ENCODE data around the gene ATRNL1. TPM values are rescaled to one million over a fixed set of nuclear protein-coding genes. Genes with fewer than 3 reads are reported as not detected.

ATRNL1 gene
- total RNA-seq, 2 experiments from 2014 or later, result 0.21 TPM; not detected in 1

- CTCF ChIA-PET, result interaction anchor here (0.7 kb wide), 1 partner anchor 60 kb away, joined by 3 read pairs; no protein-coding TSS in a partner anchor
- H3K27ac Mint-ChIP-seq, result no peak overlapping the region
- peaks cover 12% of the 10 kb centered on the region for H3K9me3 Mint-ChIP-seq (ENCODE audit: low read depth)
- no peaks in the 10 kb centered on the region for H3K4me1 Mint-ChIP-seq
- H3K36me3 Mint-ChIP-seq (ENCODE audit: low read depth), result no peaks in the 10 kb centered on the region
- DNase-seq (no peak), ATAC-seq (no peak)
- peaks cover 2% of the 10 kb centered on the region for H3K27me3 Mint-ChIP-seq
- intact Hi-C loops (cut with DNase I, micrococcal nuclease), result no loop called here
- H3K4me3 Mint-ChIP-seq, result no peak overlapping the region
- POLR2A ChIA-PET, result no interaction called here
Observed at GRCh38 chr10:115971921-115972320, 878.8 kb downstream of the ATRNL1 start.

DNA sequence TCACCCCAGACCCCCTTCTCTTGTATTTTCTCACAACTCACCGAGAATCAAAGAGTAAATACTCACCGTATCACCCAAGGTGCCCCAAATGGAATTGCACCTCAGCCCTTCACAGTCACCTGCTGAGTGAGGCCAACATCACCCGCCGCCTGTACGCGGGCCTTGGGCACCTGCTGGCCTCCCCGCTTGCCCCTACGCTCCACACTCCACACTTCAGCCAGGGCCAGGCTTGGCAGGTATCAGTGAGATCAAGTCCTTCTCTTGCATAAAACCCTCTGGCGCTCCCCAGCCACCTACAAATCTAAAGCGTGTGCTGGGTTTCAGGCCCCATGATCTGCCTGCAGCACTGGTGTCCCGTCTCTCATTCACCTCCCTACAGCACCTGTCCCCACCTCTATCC, 879.3 kb downstream of the ATRNL1 start:
- Mint-ChIP-seq H3K4me3 (no peak overlapping the region), H3K27ac (no peak overlapping the region), H3K36me3 (ENCODE audit: low read depth) (no peaks in the 10 kb centered on the region), H3K9me3 (ENCODE audit: low read depth) (peaks cover 11% of the 10 kb centered on the region), H3K4me1 (no peaks in the 10 kb centered on the region), H3K27me3 (peaks cover 3% of the 10 kb centered on the region)
- intact Hi-C loops (cut with DNase I, micrococcal nuclease), result no loop called here
- ChIA-PET POLR2A (no interaction called here), CTCF (interaction anchor here (0.7 kb wide), 1 partner anchor 61 kb away, joined by 3 read pairs; no protein-coding TSS in a partner anchor)
- no peak for ATAC-seq
- no peak for DNase-seq

DNA sequence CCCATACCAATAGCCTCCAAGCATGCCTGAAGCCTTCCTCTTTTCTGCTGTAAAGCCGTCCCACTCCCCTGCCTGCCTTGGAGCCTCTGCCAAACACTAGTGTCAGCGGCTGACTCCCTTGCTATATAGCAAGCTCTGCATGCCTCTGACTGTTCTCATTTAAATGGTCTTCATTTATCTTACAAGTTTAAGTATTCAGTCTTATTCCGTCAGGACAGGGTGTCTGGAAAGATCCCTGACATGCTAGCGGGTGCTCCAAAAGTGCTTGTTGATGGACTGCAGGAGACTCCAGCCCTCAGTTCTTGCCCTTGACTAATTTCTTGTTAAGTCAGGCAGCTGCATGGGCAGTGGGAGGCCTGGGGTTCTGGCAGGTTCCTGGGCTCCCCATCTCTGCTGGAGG, 881.2 kb downstream of the ATRNL1 start:
- CTCF ChIA-PET, result no interaction called here
- intact Hi-C loops (cut with DNase I, micrococcal nuclease), result no loop called here
- no peak for DNase-seq
- H3K27ac Mint-ChIP-seq, result no peak overlapping the region
- ATAC-seq, result no peak
- H3K9me3 Mint-ChIP-seq (ENCODE audit: low read depth), result peaks cover 6% of the 10 kb centered on the region
- H3K4me3 Mint-ChIP-seq, result no peak overlapping the region
- H3K27me3 Mint-ChIP-seq, result peaks cover 4% of the 10 kb centered on the region
- H3K4me1 Mint-ChIP-seq, result no peaks in the 10 kb centered on the region
- no peaks in the 10 kb centered on the region for H3K36me3 Mint-ChIP-seq (ENCODE audit: low read depth)
- POLR2A ChIA-PET, result no interaction called here

DNA sequence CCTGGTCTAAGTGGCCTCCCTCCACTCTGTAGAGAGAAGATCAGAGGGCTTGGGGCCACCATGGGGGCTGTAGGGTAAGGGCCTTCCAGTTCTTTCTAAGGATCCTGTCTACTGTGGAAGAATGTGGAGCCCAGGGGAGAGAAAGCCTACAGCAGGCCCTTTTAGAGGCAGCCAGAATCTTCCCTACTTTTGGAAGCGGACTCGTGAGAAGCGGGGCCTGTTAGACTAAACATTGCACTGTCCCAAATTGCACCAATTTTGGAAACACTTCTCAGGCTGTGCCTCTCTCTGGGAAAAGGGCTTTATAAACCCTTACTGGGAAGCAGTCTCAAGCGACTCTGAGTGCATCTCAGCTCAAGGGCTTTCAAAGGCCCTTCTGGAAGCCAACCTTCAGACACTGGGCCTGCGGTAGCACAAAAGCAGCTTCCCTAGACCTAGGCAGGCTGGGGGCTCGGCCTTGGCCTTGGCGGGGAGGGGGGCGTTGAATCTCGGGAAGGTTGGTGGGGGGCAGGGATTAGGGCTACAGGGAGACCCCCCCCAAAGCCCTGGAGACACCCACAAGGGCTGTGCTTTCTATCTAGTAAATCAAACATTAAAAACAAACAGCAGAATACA, 881.8 kb downstream of the ATRNL1 start:
- POLR2A ChIA-PET, result no interaction called here
- H3K4me3 Mint-ChIP-seq, result no peak overlapping the region
- H3K27me3 Mint-ChIP-seq, result peaks cover 4% of the 10 kb centered on the region
- no peak overlapping the region for H3K27ac Mint-ChIP-seq
- DNase-seq, result no peak
- no peaks in the 10 kb centered on the region for H3K4me1 Mint-ChIP-seq
- intact Hi-C loops (cut with DNase I, micrococcal nuclease), result no loop called here
- no peaks in the 10 kb centered on the region for H3K36me3 Mint-ChIP-seq (ENCODE audit: low read depth)
- ATAC-seq, result no peak
- H3K9me3 Mint-ChIP-seq (ENCODE audit: low read depth), result peaks cover 6% of the 10 kb centered on the region
- CTCF ChIA-PET, result no interaction called here

- Mint-ChIP-seq H3K4me3 (no peak overlapping the region), H3K27ac (no peak overlapping the region), H3K36me3 (ENCODE audit: low read depth) (no peaks in the 10 kb centered on the region), H3K4me1 (no peaks in the 10 kb centered on the region), H3K9me3 (ENCODE audit: low read depth) (peaks cover 6% of the 10 kb centered on the region), H3K27me3 (peaks cover 4% of the 10 kb centered on the region)
- no peak for DNase-seq
- intact Hi-C loops (cut with DNase I, micrococcal nuclease), result no loop called here
- CTCF ChIA-PET, result no interaction called here
- POLR2A ChIA-PET, result no interaction called here
- no peak for ATAC-seq
Observed at GRCh38 chr10:115975506-115975905, 882.3 kb downstream of the ATRNL1 start.

DNA sequence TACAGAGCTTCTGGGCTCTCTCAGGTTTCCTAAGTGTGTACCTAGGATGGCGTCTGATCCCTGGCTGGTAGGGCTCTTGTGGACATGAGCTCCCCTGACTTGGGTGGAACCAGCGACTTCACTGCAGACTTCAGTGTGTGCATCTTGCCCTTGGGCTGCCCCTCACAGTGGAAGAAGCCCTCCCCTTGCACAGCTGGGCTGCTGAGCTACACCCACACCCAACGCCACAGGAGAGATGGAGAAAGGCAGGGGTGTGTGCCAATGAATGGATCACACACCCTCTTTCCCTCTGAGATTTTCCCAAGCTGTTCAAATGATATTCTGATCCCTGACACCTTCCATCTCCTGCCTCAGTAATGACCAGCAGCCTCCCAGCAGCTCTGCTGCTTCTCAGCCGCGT, 883.2 kb downstream of the ATRNL1 start:
- H3K9me3 Mint-ChIP-seq (ENCODE audit: low read depth), result peaks cover 3% of the 10 kb centered on the region
- H3K27ac Mint-ChIP-seq, result no peak overlapping the region
- ATAC-seq (no peak), DNase-seq (no peak)
- peaks cover 2% of the 10 kb centered on the region for H3K27me3 Mint-ChIP-seq
- ChIA-PET POLR2A (no interaction called here), CTCF (no interaction called here)
- intact Hi-C loops (cut with DNase I, micrococcal nuclease), result no loop called here
- no peaks in the 10 kb centered on the region for H3K4me1 Mint-ChIP-seq
- no peak overlapping the region for H3K4me3 Mint-ChIP-seq
- no peaks in the 10 kb centered on the region for H3K36me3 Mint-ChIP-seq (ENCODE audit: low read depth)

- Mint-ChIP-seq H3K36me3 (ENCODE audit: low read depth) (no peaks in the 10 kb centered on the region), H3K9me3 (ENCODE audit: low read depth) (peaks cover 3% of the 10 kb centered on the region), H3K27me3 (peaks cover 2% of the 10 kb centered on the region), H3K27ac (no peak overlapping the region), H3K4me1 (no peaks in the 10 kb centered on the region), H3K4me3 (no peak overlapping the region)
- POLR2A ChIA-PET, result no interaction called here
- DNase-seq, result no peak
- intact Hi-C loops (cut with DNase I, micrococcal nuclease), result no loop called here
- ATAC-seq, result no peak
- CTCF ChIA-PET, result no interaction called here
Observed at GRCh38 chr10:115977855-115978254, 884.7 kb downstream of the ATRNL1 start.

- peaks cover 2% of the 10 kb centered on the region for H3K27me3 Mint-ChIP-seq
- H3K27ac Mint-ChIP-seq, result no peak overlapping the region
- H3K4me3 Mint-ChIP-seq, result no peak overlapping the region
- H3K4me1 Mint-ChIP-seq, result no peaks in the 10 kb centered on the region
- DNase-seq (no peak), ATAC-seq (no peak)
- intact Hi-C loops (cut with DNase I, micrococcal nuclease), result no loop called here
- peaks cover 4% of the 10 kb centered on the region for H3K9me3 Mint-ChIP-seq (ENCODE audit: low read depth)
- H3K36me3 Mint-ChIP-seq (ENCODE audit: low read depth), result no peaks in the 10 kb centered on the region
- CTCF ChIA-PET, result no interaction called here
- POLR2A ChIA-PET, result no interaction called here
Observed at GRCh38 chr10:115979576-115979975, 886.4 kb downstream of the ATRNL1 start.

- intact Hi-C loops (cut with DNase I, micrococcal nuclease), result no loop called here
- peaks cover 8% of the 10 kb centered on the region for H3K9me3 Mint-ChIP-seq (ENCODE audit: low read depth)
- no peaks in the 10 kb centered on the region for H3K36me3 Mint-ChIP-seq (ENCODE audit: low read depth)
- no peak for ATAC-seq
- H3K4me1 Mint-ChIP-seq, result no peaks in the 10 kb centered on the region
- H3K4me3 Mint-ChIP-seq, result no peak overlapping the region
- ChIA-PET POLR2A (no interaction called here), CTCF (no interaction called here)
- peaks cover 2% of the 10 kb centered on the region for H3K27me3 Mint-ChIP-seq
- H3K27ac Mint-ChIP-seq, result no peak overlapping the region
- no peak for DNase-seq
Observed at GRCh38 chr10:115980470-115980869, 887.3 kb downstream of the ATRNL1 start.

DNA sequence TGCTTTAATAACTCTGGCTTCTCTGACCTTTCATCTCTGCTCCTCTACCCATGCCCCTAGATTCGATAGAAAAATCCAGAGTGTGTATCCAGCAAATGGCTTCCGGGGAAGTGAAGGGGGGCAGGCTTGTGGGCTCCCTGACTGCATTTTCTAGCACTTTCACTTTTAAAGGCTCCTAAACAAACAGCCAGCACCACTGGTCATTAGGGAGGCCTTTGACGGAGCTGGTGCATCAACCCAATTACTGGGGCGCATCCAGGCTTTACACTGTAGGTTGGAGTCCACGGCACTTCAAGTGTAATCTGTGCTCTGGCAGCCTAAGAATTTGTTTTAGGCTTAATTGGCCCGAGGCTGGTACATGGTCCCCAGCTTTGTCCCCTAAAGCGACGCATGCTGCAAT, 887.9 kb downstream of the ATRNL1 start:
- CTCF ChIA-PET, result interaction anchor here (0.6 kb wide), 1 partner anchor 303 kb away, joined by 3 read pairs; no protein-coding TSS in a partner anchor
- no peaks in the 10 kb centered on the region for H3K4me1 Mint-ChIP-seq
- ATAC-seq (no peak), DNase-seq (no peak)
- intact Hi-C loops (cut with DNase I, micrococcal nuclease), result no loop called here
- no peak overlapping the region for H3K4me3 Mint-ChIP-seq
- H3K27ac Mint-ChIP-seq, result no peak overlapping the region
- peaks cover 2% of the 10 kb centered on the region for H3K27me3 Mint-ChIP-seq
- peaks cover 8% of the 10 kb centered on the region for H3K9me3 Mint-ChIP-seq (ENCODE audit: low read depth)
- POLR2A ChIA-PET, result no interaction called here
- H3K36me3 Mint-ChIP-seq (ENCODE audit: low read depth), result no peaks in the 10 kb centered on the region

DNA sequence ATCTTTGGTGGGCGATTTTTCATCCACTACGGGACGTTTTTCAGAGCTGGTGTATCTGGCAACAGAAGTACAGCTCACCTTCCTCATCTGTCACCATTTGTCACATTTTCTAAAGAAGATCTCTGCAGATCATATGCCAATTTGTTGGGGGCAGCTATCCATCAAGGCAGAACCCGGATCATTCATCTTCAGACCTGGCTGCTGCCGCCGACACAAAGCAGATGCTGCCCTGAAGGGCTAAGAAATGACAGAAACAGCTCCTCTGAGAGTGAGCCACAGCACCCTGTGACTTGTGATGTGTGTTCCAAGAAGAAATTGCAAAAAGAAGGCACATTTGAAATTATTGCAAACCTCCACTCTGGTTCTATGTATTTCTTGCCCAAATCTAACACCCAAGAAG, 888.9 kb downstream of the ATRNL1 start:
- no peaks in the 10 kb centered on the region for H3K36me3 Mint-ChIP-seq (ENCODE audit: low read depth)
- no peak overlapping the region for H3K4me3 Mint-ChIP-seq
- ATAC-seq (no peak), DNase-seq (no peak)
- POLR2A ChIA-PET, result no interaction called here
- H3K27me3 Mint-ChIP-seq, result peaks cover 2% of the 10 kb centered on the region
- peaks cover 10% of the 10 kb centered on the region for H3K9me3 Mint-ChIP-seq (ENCODE audit: low read depth)
- no peak overlapping the region for H3K27ac Mint-ChIP-seq
- intact Hi-C loops (cut with DNase I, micrococcal nuclease), result no loop called here
- H3K4me1 Mint-ChIP-seq, result no peaks in the 10 kb centered on the region
- CTCF ChIA-PET, result no interaction called here

DNA sequence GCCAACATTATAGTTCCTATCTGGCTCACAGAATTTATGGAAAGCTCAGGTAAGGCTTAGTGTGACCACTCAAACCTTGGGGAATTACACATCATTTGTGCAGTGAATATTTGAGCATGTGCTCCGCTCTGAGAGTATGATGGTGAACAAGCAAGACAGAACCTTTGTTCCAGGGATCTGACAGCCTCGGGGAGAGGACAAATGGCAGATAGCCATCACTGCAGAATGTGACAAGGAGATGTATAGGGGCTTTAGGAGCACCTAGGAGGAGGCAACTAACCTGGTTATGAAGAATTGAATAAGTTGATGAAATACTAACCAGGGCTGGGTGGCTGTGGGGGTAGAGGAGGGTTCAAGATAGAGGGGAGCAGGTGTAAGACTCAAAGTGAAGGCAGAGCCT, 889.4 kb downstream of the ATRNL1 start:
- H3K36me3 Mint-ChIP-seq (ENCODE audit: low read depth), result no peaks in the 10 kb centered on the region
- DNase-seq, result no peak
- intact Hi-C loops (cut with DNase I, micrococcal nuclease), result no loop called here
- peaks cover 12% of the 10 kb centered on the region for H3K9me3 Mint-ChIP-seq (ENCODE audit: low read depth)
- no peak overlapping the region for H3K4me3 Mint-ChIP-seq
- H3K27me3 Mint-ChIP-seq, result no peaks in the 10 kb centered on the region
- no peak overlapping the region for H3K27ac Mint-ChIP-seq
- ATAC-seq, result no peak
- no peaks in the 10 kb centered on the region for H3K4me1 Mint-ChIP-seq
- ChIA-PET POLR2A (no interaction called here), CTCF (no interaction called here)

GRCh38 chr10:115985786-115986185, 892.6 kb downstream of the ATRNL1 start:
- no peak overlapping the region for H3K27ac Mint-ChIP-seq
- intact Hi-C loops (cut with DNase I, micrococcal nuclease), result no loop called here
- H3K27me3 Mint-ChIP-seq, result no peaks in the 10 kb centered on the region
- no peak overlapping the region for H3K4me3 Mint-ChIP-seq
- H3K9me3 Mint-ChIP-seq (ENCODE audit: low read depth), result peaks cover 12% of the 10 kb centered on the region
- CTCF ChIA-PET, result no interaction called here
- POLR2A ChIA-PET, result no interaction called here
- H3K36me3 Mint-ChIP-seq (ENCODE audit: low read depth), result no peaks in the 10 kb centered on the region
- no peaks in the 10 kb centered on the region for H3K4me1 Mint-ChIP-seq
- DNase-seq, result no peak
- no peak for ATAC-seq

All from activated CD4-positive, alpha-beta T cell treated with anti-CD3 and anti-CD28 coated beads for 36 hours (primary cell).